ENCODE data around the gene CWH43. TPM values are rescaled to one million over a fixed set of nuclear protein-coding genes. Genes with fewer than 3 reads are reported as not detected.
"Not testable (repeated sequence)": the region's sequence is repeated elsewhere in the genome, so short reads cannot be mapped to it uniquely, and the experiment has no call there.

CWH43 gene
- total and polyA plus RNA-seq, 12 donors: not detected

DNA sequence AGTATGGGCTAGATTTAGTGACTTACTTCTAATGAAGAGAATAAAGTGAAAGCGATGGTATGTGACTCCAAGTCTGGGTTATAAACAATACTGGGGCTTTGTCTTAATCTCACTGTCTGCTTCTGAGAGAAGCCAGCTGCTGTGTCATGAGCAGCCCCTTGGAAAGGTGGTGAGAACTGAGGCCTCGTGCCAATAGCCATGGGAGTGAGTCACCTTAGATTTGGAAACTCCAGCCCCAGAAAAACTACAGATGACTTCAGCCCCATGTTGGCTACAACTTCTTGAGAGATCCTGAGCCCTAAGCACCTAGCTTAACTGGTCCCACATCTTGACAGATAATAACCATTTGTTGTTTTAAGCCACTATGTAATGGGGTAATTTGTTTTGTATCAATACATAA is 77.6 kb downstream of the CWH43 start:
- Histone ChIP-seq H3K4me3 (no peak overlapping the region), H3K9me3 (replicated peaks in 1 of 3) (no peaks in the 10 kb centered on the region), H3K27me3 (no peaks in the 10 kb centered on the region), H3K4me1 (replicated peaks in 1 of 2) (no peaks in the 10 kb centered on the region), H3K36me3 (replicated peaks in 1 of 2) (no peaks in the 10 kb centered on the region), H3K27ac (no peak overlapping the region)
- WGBS, 4 donors: 25 to 51% (median 36%) methylated on average over 2 of the region's 2 CpGs
- no peak for TF ChIP-seq POLR2A (IDR thresholded peaks at IDR 0.05)
- TF ChIP-seq, protein P1, sequence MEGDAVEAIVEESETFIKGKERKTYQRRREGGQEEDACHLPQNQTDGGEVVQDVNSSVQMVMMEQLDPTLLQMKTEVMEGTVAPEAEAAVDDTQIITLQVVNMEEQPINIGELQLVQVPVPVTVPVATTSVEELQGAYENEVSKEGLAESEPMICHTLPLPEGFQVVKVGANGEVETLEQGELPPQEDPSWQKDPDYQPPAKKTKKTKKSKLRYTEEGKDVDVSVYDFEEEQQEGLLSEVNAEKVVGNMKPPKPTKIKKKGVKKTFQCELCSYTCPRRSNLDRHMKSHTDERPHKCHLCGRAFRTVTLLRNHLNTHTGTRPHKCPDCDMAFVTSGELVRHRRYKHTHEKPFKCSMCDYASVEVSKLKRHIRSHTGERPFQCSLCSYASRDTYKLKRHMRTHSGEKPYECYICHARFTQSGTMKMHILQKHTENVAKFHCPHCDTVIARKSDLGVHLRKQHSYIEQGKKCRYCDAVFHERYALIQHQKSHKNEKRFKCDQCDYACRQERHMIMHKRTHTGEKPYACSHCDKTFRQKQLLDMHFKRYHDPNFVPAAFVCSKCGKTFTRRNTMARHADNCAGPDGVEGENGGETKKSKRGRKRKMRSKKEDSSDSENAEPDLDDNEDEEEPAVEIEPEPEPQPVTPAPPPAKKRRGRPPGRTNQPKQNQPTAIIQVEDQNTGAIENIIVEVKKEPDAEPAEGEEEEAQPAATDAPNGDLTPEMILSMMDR (IDR thresholded peaks at IDR 0.05): no peak
- no peak for DNase-seq
- intact Hi-C loops (cut with DNase I): no loop called here

DNA sequence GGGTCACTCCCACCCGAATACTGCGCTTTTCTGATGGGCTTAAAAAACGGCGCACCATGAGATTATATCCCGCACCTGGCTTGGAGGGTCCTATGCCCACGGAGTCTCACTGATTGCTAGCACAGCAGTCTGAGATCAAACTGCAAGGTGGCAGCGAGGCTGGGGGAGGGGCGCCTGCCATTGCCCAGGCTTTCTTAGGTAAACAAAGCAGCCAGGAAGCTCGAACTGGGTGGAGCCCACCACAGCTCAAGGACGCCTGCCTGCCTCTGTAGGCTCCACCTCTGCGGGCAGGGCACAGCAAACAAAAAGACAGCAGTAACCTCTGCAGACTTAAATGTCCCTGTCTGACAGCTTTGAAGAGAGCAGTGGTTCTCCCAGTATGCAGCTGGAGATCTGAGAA is 86.1 kb downstream of the CWH43 start:
- DNase-seq: not testable (repeated sequence)
- WGBS, 4 donors: 65 to 73% (median 72%) methylated on average over 7 to 11 of the region's 11 CpGs

DNA sequence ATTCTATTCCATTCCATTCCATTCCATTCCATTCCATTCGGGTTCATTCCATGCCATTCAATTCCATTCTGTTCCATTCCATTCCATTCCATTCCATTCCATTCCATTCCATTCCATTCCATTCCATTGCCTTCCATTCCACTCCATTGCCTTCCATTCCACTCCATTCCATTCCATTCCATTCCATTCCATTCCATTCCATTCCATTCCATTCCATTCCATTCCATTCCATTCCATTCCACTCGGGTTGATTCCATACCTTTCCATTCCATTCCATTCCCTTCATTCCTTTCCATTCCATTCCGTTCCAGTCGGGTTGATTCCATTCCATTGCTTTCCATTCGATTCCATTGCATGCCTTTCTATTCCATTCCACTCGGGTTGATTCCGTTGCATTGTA is 105.8 kb downstream of the CWH43 start:
- H3K27ac ChIP-seq; H3K27me3 ChIP-seq; intact Hi-C loops (cut with DNase I); H3K4me3 ChIP-seq; H3K9me3 ChIP-seq (replicated peaks in 1 of 3); H3K36me3 ChIP-seq (replicated peaks in 1 of 2); DNase-seq; H3K4me1 ChIP-seq (replicated peaks in 1 of 2): not testable (repeated sequence)
- 53 to 57% (median 55%) methylated on average over 7 of the region's 7 CpGs for WGBS, 4 donors

More for the DNA sequence above, 86.1 kb downstream of the CWH43 start:
- H3K9me3 ChIP-seq (replicated peaks in 1 of 3); intact Hi-C loops (cut with DNase I); H3K4me3 ChIP-seq; H3K27me3 ChIP-seq; H3K4me1 ChIP-seq (replicated peaks in 1 of 2); H3K36me3 ChIP-seq (replicated peaks in 1 of 2); H3K27ac ChIP-seq: not testable (repeated sequence)

DNA sequence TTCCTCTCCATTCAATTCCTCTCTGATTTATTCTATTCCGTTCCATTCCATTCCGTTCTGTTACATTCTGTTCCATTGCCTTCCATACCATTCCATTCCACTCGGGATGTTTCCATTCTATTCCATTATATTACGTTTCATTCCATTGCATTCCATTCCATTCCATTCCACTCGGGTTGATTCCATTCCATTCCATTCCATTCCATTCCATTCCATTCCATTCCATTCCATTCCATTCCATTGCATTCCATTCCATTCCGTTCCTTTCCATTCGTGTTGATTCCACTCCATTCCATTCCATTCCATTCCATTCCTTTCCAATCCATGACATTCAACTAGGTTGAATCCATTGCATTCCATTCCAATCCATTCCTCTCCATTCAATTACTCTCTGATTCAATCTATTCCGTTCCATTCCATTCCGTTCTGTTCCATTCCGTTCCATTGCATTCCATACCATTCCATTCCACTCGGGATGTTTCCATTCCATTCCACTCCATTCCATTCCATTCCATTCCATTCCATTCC is 106.6 kb downstream of the CWH43 start:
- H3K4me3 ChIP-seq; H3K27me3 ChIP-seq; H3K4me1 ChIP-seq (replicated peaks in 1 of 2); DNase-seq; H3K27ac ChIP-seq; H3K9me3 ChIP-seq (replicated peaks in 1 of 3); intact Hi-C loops (cut with DNase I); H3K36me3 ChIP-seq (replicated peaks in 1 of 2): not testable (repeated sequence)
- WGBS, 4 donors: 57 to 64% (median 61%) methylated on average over 11 of the region's 11 CpGs

DNA sequence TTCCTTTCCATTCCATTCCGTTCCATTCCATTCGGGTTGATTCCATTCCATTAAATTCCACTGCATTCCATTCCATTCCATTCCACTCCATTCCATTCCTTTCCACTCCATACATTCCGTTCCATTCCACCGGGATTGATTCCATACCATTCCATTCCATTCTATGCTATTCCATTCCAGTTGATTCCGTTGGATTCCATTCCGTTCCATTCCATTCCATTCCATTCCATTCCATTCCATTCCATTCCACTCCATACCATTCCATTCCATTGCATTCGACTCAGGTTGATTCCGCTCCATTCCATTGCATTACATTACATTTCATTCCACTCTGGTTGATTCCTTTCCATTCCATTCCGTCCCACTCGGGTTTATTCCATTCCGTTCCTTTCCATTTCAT is 110.1 kb downstream of the CWH43 start:
- DNase-seq; H3K4me3 ChIP-seq; H3K9me3 ChIP-seq (replicated peaks in 1 of 3): not testable (repeated sequence)

DNA sequence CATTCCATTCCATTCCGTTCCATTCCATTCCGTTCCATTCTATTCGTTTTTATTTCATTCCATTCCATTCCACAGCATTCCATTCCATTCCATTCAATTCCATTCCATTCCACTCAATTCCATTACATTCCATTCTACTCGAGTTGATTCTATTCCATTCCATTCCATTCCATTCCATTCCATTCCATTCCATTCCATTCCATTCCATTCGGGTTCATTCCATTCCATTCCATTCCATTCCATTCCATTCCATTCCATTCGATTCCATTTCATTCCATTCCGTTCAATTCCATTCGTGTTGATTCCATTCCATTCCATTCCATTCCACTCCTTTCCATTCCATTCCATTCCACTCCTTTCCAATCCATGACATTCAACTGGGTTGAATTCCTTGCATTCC is 110.6 kb downstream of the CWH43 start:
- DNase-seq; H3K4me1 ChIP-seq (replicated peaks in 1 of 2); intact Hi-C loops (cut with DNase I); H3K27me3 ChIP-seq; H3K4me3 ChIP-seq; H3K27ac ChIP-seq; H3K36me3 ChIP-seq (replicated peaks in 1 of 2): not testable (repeated sequence)
- H3K9me3 ChIP-seq (replicated peaks in 1 of 3): peaks cover 0 to 12% (median 0%) of the 10 kb centered on the region in 3 donors
- WGBS, 4 donors: 52 to 70% (median 66%) methylated on average over 8 of the region's 8 CpGs

More for the DNA sequence above, 110.1 kb downstream of the CWH43 start:
- intact Hi-C loops (cut with DNase I); H3K27me3 ChIP-seq; H3K4me1 ChIP-seq (replicated peaks in 1 of 2); H3K36me3 ChIP-seq (replicated peaks in 1 of 2); H3K27ac ChIP-seq: not testable (repeated sequence)
- WGBS, 4 donors: 61 to 81% (median 69%) methylated on average over 11 of the region's 11 CpGs

DNA sequence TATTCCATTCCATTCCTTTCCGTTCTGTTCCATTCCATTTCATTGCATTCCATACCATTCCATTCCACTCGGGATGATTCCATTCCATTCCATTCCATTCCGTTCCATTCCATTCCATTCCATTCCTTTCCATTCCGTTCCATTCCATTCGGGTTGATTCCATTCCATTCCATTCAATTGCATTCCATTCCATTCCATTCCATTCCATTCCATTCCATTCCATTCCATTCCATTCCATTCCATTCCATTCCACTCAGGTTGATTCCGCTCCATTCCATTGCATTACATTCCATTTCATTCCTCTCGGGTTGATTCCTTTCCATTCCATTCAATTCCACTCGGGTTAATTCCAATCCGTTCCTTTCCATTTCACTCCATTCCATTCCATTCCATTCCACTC is 111.0 kb downstream of the CWH43 start:
- intact Hi-C loops (cut with DNase I); H3K4me1 ChIP-seq (replicated peaks in 1 of 2); H3K4me3 ChIP-seq; DNase-seq; H3K36me3 ChIP-seq (replicated peaks in 1 of 2); H3K27ac ChIP-seq; H3K27me3 ChIP-seq: not testable (repeated sequence)
- 46 to 60% (median 54%) methylated on average over 9 of the region's 9 CpGs for WGBS, 4 donors
- peaks cover 0 to 12% (median 0%) of the 10 kb centered on the region in 3 donors for H3K9me3 ChIP-seq (replicated peaks in 1 of 3)

DNA sequence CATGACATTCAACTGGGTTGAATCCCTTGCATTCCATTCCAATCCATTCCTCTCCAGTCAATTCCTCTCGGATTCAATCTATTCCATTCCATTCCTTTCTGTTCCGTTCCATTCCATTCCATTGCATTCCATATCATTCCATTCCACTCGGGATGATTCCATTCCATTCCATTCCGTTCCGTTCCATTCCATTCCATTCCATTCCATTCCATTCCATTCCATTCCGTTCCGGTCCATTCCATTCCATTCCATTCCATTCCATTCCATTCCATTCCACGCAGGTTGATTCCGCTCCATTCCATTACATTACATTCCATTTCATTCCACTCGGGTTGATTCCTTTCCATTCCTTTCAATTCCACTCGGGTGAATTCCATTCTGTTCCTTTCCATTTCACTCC is 111.4 kb downstream of the CWH43 start:
- H3K36me3 ChIP-seq (replicated peaks in 1 of 2); H3K4me1 ChIP-seq (replicated peaks in 1 of 2); H3K4me3 ChIP-seq; DNase-seq; H3K27me3 ChIP-seq; H3K27ac ChIP-seq; intact Hi-C loops (cut with DNase I): not testable (repeated sequence)
- H3K9me3 ChIP-seq (replicated peaks in 1 of 3): peaks cover 0 to 12% (median 0%) of the 10 kb centered on the region in 3 donors
- 46 to 65% (median 57%) methylated on average over 11 of the region's 11 CpGs for WGBS, 4 donors

DNA sequence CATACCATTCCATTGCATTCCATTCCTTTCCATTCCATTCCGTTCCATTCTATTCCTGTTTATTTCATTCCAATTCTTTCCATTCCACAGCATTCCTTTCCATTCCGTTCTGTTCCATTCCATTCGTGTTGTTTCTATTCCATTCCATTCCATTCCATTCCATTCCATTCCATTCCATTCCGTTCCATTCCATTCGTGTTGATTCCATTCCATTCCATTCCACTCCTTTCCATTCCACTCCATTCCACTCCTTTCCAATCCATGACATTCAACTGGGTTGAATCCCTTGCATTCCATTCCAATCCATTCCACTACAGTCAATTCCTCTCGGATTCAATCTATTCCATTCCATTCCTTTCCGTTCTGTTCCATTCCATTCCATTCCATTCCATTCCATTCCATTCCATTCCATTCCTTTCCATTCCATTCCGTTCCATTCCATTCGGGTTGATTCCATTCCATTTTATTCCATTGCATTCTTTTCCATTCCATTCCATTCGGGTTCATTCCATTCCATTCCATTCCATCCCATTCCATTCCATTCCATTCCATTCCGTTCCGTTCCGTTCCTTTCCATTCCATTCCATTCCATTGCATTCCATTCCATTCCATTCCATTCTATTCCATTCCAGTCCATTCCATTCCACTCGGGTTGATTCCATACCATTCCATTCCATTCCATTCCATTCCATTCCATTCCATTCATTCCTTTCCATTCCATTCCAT is 112.1 kb downstream of the CWH43 start:
- DNase-seq; H3K4me3 ChIP-seq; H3K27ac ChIP-seq; H3K4me1 ChIP-seq (replicated peaks in 1 of 2); H3K27me3 ChIP-seq; intact Hi-C loops (cut with DNase I); H3K36me3 ChIP-seq (replicated peaks in 1 of 2): not testable (repeated sequence)
- WGBS, 4 donors: 63 to 68% (median 65%) methylated on average over 14 of the region's 14 CpGs
- H3K9me3 ChIP-seq (replicated peaks in 1 of 3): peaks cover 0 to 12% (median 0%) of the 10 kb centered on the region in 3 donors

DNA sequence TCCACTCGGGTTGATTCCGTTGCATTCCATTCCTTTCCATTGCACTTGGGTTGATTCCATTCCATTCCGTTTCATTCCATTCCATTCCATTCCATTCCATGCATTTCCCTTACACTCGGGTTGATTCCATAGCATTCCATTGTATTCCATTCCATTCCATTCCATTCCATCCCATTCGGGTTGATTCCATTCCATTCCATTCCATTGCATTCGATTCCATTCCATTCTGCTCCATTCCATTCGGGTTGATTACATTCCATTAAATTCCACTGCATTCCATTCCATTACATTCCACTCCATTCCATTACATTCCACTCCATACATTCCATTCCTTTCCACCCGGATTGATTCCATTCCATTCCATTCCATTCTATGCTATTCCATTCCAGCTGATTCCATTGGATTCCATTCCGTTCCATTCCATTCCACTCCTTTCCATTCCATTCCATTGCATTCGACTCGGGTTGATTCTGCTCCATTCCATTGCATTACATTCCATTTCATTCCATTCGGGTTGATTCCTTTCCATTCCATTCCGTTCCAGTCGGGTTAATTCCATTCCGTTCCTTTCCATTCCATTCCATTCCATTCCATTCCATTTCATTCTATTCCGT is 113.9 kb downstream of the CWH43 start:
- H3K27ac ChIP-seq; intact Hi-C loops (cut with DNase I); H3K36me3 ChIP-seq (replicated peaks in 1 of 2); H3K4me3 ChIP-seq; H3K4me1 ChIP-seq (replicated peaks in 1 of 2); H3K27me3 ChIP-seq; DNase-seq: not testable (repeated sequence)
- H3K9me3 ChIP-seq (replicated peaks in 1 of 3): peaks cover 0 to 12% (median 0%) of the 10 kb centered on the region in 3 donors
- WGBS, 4 donors: 62 to 66% (median 65%) methylated on average over 16 of the region's 16 CpGs

Data from adrenal gland (tissue), 12 donors.